GM12892 (cell line): ENCODE measurements around the gene ZNF146.

Experiments
- POLR2A ChIP-seq: IDR thresholded peaks from 2 replicates; pipeline ENCODE4 v1.6.1; 2011; ENCODE audit warnings: low read depth, low read length, control low read depth
- POLR2AphosphoS5 ChIP-seq: IDR thresholded peaks from 2 replicates; pipeline ENCODE4 v1.6.1; 2011; ENCODE audit warnings: low read depth, low read length, control low read depth

DNA sequence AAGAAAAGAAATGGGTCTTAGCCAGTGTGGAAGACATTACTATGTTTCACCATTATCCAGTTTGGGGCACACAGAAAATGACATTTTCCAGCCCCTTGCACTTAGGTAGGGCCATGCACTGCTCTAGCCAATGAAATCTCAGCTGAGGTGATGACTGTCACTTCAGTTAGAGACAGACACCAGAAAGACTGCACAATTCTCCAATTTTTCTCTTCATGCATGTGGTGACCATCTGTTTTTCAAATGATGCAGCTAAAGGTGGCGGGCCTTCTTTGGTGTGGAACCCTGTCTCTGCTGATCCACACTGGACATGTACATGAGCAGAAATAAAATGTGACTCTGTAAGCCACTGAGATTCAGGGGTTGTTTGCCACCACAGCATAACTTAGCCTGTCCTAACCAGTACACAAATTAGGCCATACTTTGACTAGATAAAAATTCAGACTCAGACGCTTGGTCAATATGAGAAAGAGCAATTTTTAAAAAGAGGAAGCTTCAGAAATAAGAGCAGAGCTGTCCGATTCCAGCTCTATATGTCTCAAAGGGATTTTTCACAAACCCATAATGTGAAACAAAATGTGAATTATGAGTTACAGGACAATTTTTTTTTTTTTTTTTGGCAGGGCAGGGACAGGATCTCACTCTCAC, 7.2 kb upstream of the ZNF146 start:
- no peak for TF ChIP-seq POLR2A
- no peak for TF ChIP-seq POLR2AphosphoS5
